Renal pelvis (tissue), 4 donors: ENCODE measurements around the gene SLIT3. TPM values are rescaled to one million over a fixed set of nuclear protein-coding genes. Genes with fewer than 3 reads are reported as not detected.
"Not testable (repeated sequence)": the region's sequence is repeated elsewhere in the genome, so short reads cannot be mapped to it uniquely, and the experiment has no call there.

Experiments used
- DNase-seq: peaks from one replicate; pipeline ENCODE4 v3.0.0-alpha.2; 2013
- polyA plus RNA-seq, 3 donors: library from polyadenylated mRNA; unstranded; fragments of 120-200 nt; gene quantifications; one replicate each; pipeline ENCODE4 v1.2.1, GENCODE V29; 2013; ENCODE audit not compliant: insufficient read length in 3 of 3

The SLIT3 gene
- polyA plus RNA-seq, 3 donors = 41.2 to 62.4 (median 57.5) TPM

GRCh38 chr5:169221519-169221918 lies 79.4 kb downstream of the SLIT3 start:
- DNase-seq = no peak

DNA sequence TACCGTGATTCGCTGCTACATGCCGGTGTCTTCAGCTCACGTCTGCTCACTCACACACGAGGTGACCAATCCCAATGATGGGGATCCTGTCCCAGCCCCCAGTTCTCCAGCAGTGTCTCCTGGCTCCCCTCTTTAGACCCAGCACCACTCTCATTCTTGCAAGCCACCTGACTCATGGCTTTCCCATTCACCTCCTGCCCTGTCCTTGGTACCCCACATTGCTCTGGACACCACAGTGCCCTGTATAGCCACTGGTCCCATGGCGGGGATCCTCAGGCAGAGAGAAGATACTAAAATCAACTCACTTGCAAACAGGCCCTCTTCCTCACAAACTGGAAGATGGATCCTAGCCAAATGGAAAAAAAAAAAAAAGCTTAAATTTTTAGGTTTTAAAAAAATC lies 81.0 kb downstream of the SLIT3 start:
- DNase-seq = no peak

GRCh38 chr5:169219351-169219750 lies 81.6 kb downstream of the SLIT3 start:
- DNase-seq = no peak

- DNase-seq = no peak
Measured at GRCh38 chr5:169218861-169219260, 82.1 kb downstream of the SLIT3 start.

DNA sequence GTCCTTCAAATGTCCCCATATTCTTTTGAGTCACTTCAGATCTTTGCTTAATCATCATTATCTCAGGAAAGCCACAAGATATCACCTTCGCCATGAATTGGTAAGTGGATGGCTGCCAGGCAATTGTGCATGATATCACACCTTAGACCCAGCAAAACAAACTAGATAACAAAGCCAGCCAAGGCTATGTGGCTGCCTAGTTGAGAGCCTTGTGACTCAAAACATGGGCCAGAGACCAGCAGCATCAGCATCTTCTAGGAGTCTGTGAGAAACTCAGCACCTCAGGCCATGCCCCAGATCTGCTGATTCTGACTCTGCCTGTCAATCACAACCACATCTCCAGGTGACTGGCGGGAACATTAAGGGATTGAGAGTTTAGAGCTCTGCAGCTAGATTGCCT lies 82.8 kb downstream of the SLIT3 start:
- no peak for DNase-seq

DNA sequence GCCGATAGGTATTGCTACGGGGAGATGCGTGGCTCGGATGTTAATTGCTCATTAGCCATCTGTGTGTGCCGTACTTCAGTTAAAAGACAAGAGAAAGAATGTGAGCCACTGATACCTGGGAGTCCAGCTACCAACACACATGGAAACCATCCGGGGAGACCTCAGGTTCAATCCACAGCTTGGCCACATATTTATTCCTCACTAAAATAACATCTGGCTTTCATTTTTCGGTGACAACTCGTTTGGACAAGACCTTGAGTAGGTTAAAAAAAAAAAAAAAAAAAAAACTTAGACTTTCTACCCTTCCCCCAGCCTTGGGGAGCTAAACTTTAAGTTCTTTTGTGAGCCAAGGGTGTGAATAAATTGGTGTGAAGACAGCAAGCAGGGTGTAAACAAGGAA lies 84.1 kb downstream of the SLIT3 start:
- no peak for DNase-seq

- no peak for DNase-seq
Measured at GRCh38 chr5:169213479-169213878, 87.5 kb downstream of the SLIT3 start.

DNA sequence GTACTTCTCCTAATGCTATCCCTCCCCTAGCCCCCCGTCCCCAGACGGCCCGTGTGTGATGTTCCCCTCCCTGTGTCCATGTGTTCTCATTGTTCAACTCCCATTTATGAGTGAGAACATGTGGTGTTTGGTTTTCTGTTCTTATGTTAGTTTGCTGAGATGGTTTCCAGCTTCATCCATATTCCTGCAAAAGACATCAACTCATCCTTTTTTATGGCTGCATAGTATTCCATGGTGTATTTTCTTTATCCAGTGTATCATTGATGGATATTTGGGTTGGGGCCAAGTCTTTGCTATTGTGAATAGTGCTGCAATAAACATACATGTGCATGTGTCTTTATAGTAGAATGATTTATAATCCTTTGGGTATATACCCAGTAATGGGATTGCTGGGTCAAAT lies 89.2 kb downstream of the SLIT3 start:
- not testable (repeated sequence) for DNase-seq

GRCh38 chr5:169204788-169205400 lies 96.0 kb downstream of the SLIT3 start:
- DNase-seq = no peak

GRCh38 chr5:169202969-169203368 lies 98.0 kb downstream of the SLIT3 start:
- no peak for DNase-seq

GRCh38 chr5:169201597-169201996 lies 99.3 kb downstream of the SLIT3 start:
- DNase-seq = no peak

DNA sequence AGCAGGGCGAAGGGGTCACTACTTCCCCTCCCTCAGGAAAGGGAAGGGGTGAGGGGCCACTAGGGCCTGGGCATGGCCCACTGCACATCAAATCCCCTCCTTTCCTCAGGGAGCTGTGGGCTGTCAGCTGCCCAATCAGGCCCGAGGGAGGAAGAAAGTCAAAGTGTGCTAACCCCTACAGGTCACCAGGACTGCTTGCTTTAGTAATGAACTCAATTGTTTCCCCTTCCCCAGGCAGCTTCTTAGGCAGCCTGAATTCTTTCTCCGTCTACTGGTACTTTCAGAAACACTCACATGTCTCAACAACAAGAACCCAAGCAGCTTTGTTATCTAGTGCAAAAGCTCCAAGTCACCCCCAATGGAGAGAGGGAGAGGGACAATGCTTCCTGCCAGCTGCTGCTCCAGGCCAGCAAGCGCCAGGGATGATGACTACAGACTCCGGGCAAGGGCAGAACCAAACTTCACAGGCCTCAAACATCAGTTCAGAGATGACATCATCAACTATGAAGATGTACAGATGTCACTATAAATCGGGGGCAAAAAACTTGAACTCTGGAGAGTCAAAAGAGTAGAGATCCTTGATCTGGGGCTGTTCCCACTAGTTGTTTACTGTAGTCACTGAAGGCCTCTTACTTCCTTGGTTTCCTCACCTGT lies 100.7 kb downstream of the SLIT3 start:
- DNase-seq = no peak

DNA sequence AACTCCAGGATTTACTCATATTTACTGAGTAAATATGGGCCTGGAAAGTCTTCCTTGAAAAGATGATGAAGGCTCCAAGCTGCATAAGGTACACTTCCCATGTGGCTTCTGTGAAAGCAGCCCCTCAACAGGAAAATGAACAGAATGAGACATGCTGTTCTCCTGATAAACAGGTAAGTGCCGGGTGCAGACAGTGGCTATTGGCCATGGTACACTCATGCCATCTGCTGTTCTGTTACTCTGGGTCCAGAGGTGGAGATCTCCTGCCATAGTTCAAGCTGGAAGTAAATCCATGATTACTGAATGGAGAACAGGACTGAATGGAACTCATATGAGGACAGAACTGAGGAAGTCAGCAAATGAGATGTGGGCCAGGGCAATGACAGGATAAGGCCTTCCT lies 103.6 kb downstream of the SLIT3 start:
- no peak for DNase-seq

GRCh38 chr5:169196059-169196458 lies 104.9 kb downstream of the SLIT3 start:
- DNase-seq = no peak

GRCh38 chr5:169195601-169196000 lies 105.3 kb downstream of the SLIT3 start:
- no peak for DNase-seq

DNA sequence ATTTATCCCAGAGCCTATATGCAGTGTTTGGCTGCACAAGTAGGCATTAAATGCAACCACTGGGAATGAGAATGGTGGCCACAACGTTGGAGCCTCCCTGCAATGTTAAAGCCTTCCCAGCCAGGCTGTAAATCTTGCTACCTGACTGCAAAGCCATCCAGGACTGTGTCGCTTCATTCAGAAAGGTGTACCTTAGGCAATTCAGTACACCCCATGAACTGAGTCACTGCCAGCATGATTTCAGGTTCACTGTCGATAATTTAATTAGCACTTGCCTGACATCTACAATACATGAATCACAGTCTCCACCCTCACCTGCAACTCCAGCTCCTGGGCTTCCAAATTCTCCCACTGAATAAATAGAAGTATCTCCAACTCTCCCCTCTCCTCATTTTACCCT lies 108.4 kb downstream of the SLIT3 start:
- no peak for DNase-seq

- no peak for DNase-seq
Measured at GRCh38 chr5:169190849-169191248, 110.1 kb downstream of the SLIT3 start.

DNA sequence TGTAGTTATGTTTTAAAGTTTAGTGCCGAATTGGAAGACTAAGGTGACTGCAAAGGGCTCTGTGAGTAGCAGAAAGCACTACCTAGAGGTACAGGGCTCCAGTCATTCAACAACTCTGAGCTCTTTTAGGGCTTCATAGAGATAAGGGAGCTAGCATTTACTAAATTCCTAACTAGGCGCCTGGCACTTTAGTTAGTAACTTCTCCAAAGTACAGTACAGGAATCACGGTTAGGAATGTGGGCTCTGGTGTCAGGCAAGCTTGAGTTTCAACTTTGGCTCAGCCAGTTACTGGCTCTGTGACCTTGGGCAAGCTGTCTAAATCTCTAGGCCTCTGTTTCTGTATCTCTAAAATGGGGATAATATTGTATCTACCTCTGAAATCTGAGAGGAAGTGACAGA lies 115.3 kb downstream of the SLIT3 start:
- no peak for DNase-seq

DNA sequence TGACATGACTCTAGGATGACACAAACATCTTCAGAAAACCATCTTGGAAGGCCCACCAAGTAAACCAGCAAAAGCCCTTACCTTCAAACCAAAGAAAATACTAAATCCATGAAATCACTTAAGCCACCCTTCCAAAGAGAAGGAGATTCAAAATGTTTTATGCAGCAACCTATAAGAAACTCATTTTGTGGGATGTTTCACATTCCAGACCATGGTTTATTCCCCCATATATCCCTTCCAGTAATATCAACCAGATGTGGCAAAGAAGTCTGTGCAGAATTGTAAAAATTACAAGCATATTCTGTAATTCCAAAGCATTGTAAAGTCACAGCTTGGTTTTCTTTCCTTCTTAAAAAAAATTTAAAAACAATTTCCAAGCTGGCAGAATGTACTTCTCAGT lies 117.4 kb downstream of the SLIT3 start:
- DNase-seq = no peak

- DNase-seq = no peak
Measured at GRCh38 chr5:169182797-169183196, 118.1 kb downstream of the SLIT3 start.

GRCh38 chr5:169181814-169182213 lies 119.1 kb downstream of the SLIT3 start:
- DNase-seq = no peak

DNA sequence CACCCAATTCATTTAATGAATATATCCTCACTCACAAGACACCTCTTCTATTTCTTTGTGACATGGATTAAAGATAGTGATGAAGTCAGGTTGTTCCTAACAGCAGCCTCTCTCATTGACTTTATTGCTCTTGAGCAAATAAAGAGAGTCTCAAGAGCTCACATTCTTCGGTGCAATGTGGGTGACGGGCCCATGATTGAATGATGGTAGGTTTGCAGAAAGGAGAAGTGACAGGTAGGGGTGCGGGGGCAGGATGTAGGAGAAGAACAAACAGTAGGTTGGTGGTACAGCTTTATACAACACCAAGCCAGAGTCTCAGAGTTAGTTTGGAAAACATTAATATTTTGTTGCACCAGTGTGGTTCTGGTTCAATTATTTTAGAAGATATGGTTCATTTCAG lies 122.2 kb downstream of the SLIT3 start:
- DNase-seq = no peak

- DNase-seq = no peak
Measured at GRCh38 chr5:169178274-169178673, 122.7 kb downstream of the SLIT3 start.
